A549 treated with dexamethasone at 1 μM for 4 hours (cell line): Measurements from ENCODE around the gene AMDHD2. TPM values are rescaled to one million over a fixed set of nuclear protein-coding genes. Genes with fewer than 3 reads are reported as not detected.

Experiments
- total RNA-seq: library from RNA; stranded (reverse); fragments of 200-300 nt; extraction: Qiagen RNA extraction; gene quantifications from 5 replicates; pipeline ENCODE4 v1.2.3, GENCODE V29; 2022

AMDHD2 gene
- total RNA-seq: 14.7 to 22.9 TPM (median 19.9 TPM) in 5 replicates

GRCh38 chr16:2520097-2520783 lies at the start of gene AMDHD2:
TSS of gene AMDHD2 (plus strand) at chr16:2520371. CDS start at chr16:2520459, 88 bp downstream.

GRCh38 chr16:2471016-2471652 lies 49.0 kb upstream of the AMDHD2 start, which contains the start of gene NTN3:
TSS of gene NTN3 (plus strand) at chr16:2471297. CDS start at chr16:2471702, 405 bp downstream.

DNA sequence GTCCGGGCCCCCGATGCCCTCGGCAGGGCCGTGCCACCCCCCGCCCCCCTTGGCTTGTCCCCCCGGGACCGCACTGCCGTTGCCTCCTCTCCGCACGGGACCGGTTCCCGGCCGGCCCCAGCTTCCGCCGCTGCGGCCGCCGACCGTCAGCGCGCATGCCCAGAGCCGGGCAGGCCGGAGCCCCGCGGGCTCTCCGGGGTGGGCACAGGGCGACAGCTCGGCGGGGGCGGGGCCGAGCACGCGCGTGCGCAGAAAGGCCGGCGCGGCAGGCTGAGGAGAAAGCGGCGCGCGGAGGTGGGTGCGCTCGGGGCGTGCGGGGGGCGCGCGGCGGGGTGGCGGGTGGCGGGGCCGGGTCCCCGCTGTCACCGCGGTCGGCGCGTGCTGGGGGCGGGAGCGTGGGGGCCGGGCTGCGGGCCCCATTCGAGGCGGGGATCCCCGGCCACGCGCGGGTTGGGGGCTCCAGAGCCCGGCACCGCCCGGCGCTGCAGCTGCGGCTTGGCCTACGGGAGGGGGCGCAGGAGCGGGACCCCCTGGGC lies 45.2 kb upstream of the AMDHD2 start, which contains the start of gene TBC1D24:
TBC1D24 (plus strand) TSS at position 251 of the 536 bp plus-strand sequence. CDS start 21,022 bp downstream, outside the sequence.

DNA sequence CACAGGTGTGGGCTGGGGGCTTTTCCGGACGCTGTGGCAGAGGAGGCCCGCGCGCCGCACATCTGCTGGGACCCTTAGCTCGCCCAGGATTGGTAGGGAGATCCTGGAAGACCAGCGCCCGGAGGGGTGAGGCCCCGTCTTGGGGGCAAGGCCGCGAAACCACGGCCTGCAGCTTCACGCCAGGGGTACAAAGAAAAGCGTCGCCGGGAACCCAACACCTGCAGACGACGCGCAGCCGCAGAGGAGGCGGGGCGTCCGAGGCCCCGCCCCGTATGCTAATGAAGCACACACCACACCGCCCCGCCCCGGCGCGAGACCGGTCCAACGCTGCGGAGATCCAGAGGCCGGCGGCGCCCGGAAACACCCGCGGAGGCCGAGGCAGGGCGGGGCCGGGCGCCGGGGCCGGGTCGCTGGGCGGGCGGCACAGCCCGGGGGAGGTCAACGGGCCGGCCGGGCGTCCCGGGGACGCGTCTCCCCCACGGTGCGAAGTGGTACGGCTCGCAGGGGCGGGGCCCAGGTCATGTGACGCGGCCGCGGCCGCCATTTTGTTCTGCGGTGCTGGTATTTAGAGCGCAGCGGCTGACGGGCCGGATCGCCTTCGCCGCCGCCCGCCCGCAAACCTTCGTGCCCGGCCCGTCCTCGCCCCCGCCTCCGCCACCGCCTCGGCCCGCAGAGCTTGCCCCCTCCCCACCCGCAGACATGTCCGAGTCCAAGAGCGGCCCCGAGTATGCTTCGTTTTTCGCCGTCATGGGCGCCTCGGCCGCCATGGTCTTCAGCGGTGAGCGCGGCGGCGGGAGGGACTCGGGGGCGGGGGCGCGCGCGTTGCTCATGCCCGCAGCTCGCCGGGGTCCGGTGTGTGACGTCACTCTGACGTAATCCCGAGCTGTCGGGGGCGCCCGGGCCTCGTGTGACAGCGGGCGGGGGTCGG lies 6.5 kb upstream of the AMDHD2 start, which contains the start of gene ATP6V0C:
ATP6V0C (plus strand) TSS at position 548 of the 928 bp plus-strand sequence; CDS start at position 700, 152 bp downstream.

GRCh38 chr16:2531371-2531695 lies 11.2 kb downstream of the AMDHD2 start, which contains the start of gene CEMP1:
TSS of gene CEMP1 (minus strand) at chr16:2531408. CDS start at chr16:2531073, 335 bp downstream.

GRCh38 chr16:2537451-2538379 lies 17.5 kb downstream of the AMDHD2 start, which contains the start of gene PDPK1:
TSS of gene PDPK1 (plus strand) at chr16:2538021. CDS start at chr16:2538113, 92 bp downstream.

Other genes with a start within 250 kb of the AMDHD2 start
- gene ABCA3, start 179.6 kb upstream of the AMDHD2 start, total RNA-seq: 15.9 to 23.7 TPM (median 20.9 TPM) in 5 replicates
- 16.9 to 25.5 TPM (median 24.8 TPM) in 5 replicates for gene CCNF, start 90.9 kb upstream of the AMDHD2 start, total RNA-seq
- gene TEDC2, start 60.3 kb upstream of the AMDHD2 start, total RNA-seq: 13.0 to 19.3 TPM (median 17.4 TPM) in 5 replicates
- gene NTN3, start 49.1 kb upstream of the AMDHD2 start, total RNA-seq: 0.06 TPM in 1 of 5 replicates, not detected in the others
- 4.4 to 9.1 TPM (median 8.2 TPM) in 5 replicates for gene TBC1D24, start 45.2 kb upstream of the AMDHD2 start, total RNA-seq
- gene ATP6V0C, start 6.4 kb upstream of the AMDHD2 start, total RNA-seq: 131 to 329 TPM (median 265 TPM) in 5 replicates
- not detected in 5 replicates for gene CEMP1, start 11.0 kb downstream of the AMDHD2 start, total RNA-seq
- 17.9 to 25.7 TPM (median 23.2 TPM) in 5 replicates for gene PDPK1, start 17.6 kb downstream of the AMDHD2 start, total RNA-seq
- 34.6 to 43.4 TPM (median 42.9 TPM) in 5 replicates for gene KCTD5, start 162.2 kb downstream of the AMDHD2 start, total RNA-seq
- 1.1 to 2.4 TPM (median 1.5 TPM) in 5 replicates for gene PRSS27, start 199.9 kb downstream of the AMDHD2 start, total RNA-seq
- 272 to 485 TPM (median 450 TPM) in 5 replicates for gene SRRM2, start 232.3 kb downstream of the AMDHD2 start, total RNA-seq